Lung (tissue), 12 donors: ENCODE data around the gene CACNA1C. TPM values are rescaled to one million over a fixed set of nuclear protein-coding genes. Genes with fewer than 3 reads are reported as not detected.

Experiments used
- ATAC-seq: fragments of 200-7000 bp; cut with Tn5 transposase; one replicate; pipeline ENCODE4 v1.9.1; 2020; ENCODE audit warnings: moderate number of reproducible peaks; ENCODE audit not compliant: insufficient read depth, low FRiP score
- DNase-seq, 3 donors: peaks; one replicate each; pipeline ENCODE4 v3.0.0-alpha.2; 2013 to 2017
- H3K27ac ChIP-seq, 2 donors: one replicate each; pipeline ENCODE4 v1.5.1; 2013; ENCODE audit warnings: mild to moderate bottlenecking in 2 of 2, moderate library complexity in 2 of 2, control low read depth in 1 of 2, inconsistent platforms in 1 of 2, low read depth in 1 of 2, low read length in 1 of 2
- H3K27me3 ChIP-seq, 3 donors: one replicate each; pipeline ENCODE4 v1.5.1; 2013; ENCODE audit warnings: low read length in 2 of 3; ENCODE audit not compliant: control insufficient read depth in 3 of 3, insufficient read depth in 3 of 3
- H3K36me3 ChIP-seq, 4 donors: one replicate each; pipeline ENCODE4 v1.5.1; 2013; ENCODE audit warnings: low read length in 4 of 4, mild to moderate bottlenecking in 1 of 4, moderate library complexity in 1 of 4; ENCODE audit not compliant: control insufficient read depth in 4 of 4, insufficient read depth in 4 of 4
- H3K4me1 ChIP-seq, 5 donors: one replicate each; pipeline ENCODE4 v1.5.1; 2013; ENCODE audit warnings: low read length in 5 of 5, mild to moderate bottlenecking in 2 of 5, moderate library complexity in 1 of 5; ENCODE audit not compliant: control insufficient read depth in 5 of 5, insufficient read depth in 5 of 5
- H3K4me3 ChIP-seq: one replicate; pipeline ENCODE4 v1.5.1; 2013; ENCODE audit warnings: mild to moderate bottlenecking, control low read depth, moderate library complexity
- H3K9ac ChIP-seq, 2 donors: one replicate each; pipeline ENCODE4 v1.5.1; 2013; ENCODE audit warnings: low read length in 2 of 2, control low read depth in 1 of 2; ENCODE audit not compliant: insufficient read depth in 1 of 2
- H3K9me3 ChIP-seq, 4 donors: one replicate each; pipeline ENCODE4 v1.5.1; 2013; ENCODE audit warnings: low read length in 3 of 4, mild to moderate bottlenecking in 1 of 4, moderate library complexity in 1 of 4; ENCODE audit not compliant: control insufficient read depth in 4 of 4, insufficient read depth in 3 of 4
- WGBS, 2 donors: extraction: QIAGEN DNeasy Blood & Tissue Kit; methylation state at CpG; one replicate each; pipeline ENCODE4 v1.1.7; 2013; 5-methylcytosine and 5-hydroxymethylcytosine counted together
- polyA plus RNA-seq, 2 donors: library from polyadenylated mRNA; stranded (reverse); fragments of 200-250 nt; gene quantifications; one replicate each; pipeline ENCODE4 v1.2.1, GENCODE V29; 2013
- total RNA-seq, 2 donors: library from RNA; depleted of rRNA in 1 of 2; stranded (reverse); fragments of >200 nt in 1 of 2; gene quantifications; one replicate each; pipeline ENCODE4 v1.2.1, GENCODE V29; 2014 to 2021
- TF ChIP-seq, protein P1 (sequence below): IDR thresholded peaks from 2 replicates; pipeline ENCODE4 v1.5.1; 2012; ENCODE audit warnings: mild to moderate bottlenecking; ENCODE audit errors: control extremely low read depth, extremely low read depth
- donor health status: control.
- donor health status: control.
- donor health status: Bipolar disorder and iron deficiency.
- donor health status: healthy.
- donor health status: DM: yes; HTN: yes; CAD: no.

Gene CACNA1C
- total and polyA plus RNA-seq, 4 donors, result 3.2 to 17.5 (median 7.5) TPM

- H3K27me3 ChIP-seq, result no peaks in the 10 kb centered on the region
- 88 to 95% methylated on average over 10 of the region's 10 CpGs for WGBS, 2 donors
- ATAC-seq, result no peak
- H3K9ac ChIP-seq, result no peak overlapping the region
- H3K4me1 ChIP-seq, result peaks cover 0 to 19% (median 11%) of the 10 kb centered on the region in 5 donors
- no peaks in the 10 kb centered on the region for H3K9me3 ChIP-seq
- no peak overlapping the region for H3K27ac ChIP-seq
- no peaks in the 10 kb centered on the region for H3K36me3 ChIP-seq
- H3K4me3 ChIP-seq, result no peak overlapping the region
- no peak for DNase-seq
- TF ChIP-seq, protein P1, sequence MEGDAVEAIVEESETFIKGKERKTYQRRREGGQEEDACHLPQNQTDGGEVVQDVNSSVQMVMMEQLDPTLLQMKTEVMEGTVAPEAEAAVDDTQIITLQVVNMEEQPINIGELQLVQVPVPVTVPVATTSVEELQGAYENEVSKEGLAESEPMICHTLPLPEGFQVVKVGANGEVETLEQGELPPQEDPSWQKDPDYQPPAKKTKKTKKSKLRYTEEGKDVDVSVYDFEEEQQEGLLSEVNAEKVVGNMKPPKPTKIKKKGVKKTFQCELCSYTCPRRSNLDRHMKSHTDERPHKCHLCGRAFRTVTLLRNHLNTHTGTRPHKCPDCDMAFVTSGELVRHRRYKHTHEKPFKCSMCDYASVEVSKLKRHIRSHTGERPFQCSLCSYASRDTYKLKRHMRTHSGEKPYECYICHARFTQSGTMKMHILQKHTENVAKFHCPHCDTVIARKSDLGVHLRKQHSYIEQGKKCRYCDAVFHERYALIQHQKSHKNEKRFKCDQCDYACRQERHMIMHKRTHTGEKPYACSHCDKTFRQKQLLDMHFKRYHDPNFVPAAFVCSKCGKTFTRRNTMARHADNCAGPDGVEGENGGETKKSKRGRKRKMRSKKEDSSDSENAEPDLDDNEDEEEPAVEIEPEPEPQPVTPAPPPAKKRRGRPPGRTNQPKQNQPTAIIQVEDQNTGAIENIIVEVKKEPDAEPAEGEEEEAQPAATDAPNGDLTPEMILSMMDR, result no peak
These were observed 338.1 kb downstream of the CACNA1C start for GRCh38 chr12:2390850-2391390.

DNA sequence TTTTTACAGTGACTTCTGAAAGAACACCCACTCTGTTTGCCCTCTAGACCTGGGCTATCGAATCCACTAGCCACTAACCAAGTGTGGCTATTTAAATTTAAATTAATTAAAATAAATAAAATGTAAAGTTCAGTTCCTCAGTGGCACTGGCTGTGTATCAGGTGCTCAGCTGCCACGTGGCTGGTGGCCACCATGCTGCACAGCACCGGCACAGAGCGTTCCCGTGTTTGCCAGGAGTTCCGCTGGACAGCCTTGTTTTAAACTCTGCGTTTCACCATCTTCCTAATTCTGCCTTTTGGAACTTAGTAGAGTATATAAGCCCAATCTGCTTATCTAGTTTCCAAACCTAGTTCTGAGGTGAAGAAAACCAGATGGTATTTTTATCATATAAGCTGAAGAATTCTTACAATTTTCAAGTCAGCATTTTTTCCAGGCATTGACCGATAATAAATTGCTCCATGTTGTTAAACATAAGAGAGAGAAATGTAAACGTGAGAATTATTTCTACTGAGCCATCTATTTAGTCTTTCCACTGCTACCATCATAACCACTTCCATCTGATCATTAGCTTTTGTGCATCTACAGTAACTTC lies 339.0 kb downstream of the CACNA1C start:
- H3K27ac ChIP-seq, result no peak overlapping the region
- ATAC-seq (no peak), DNase-seq (peak in 1 of 3 donors; percentile 32)
- H3K4me3 ChIP-seq, result no peak overlapping the region
- TF ChIP-seq, protein P1, result no peak
- no peaks in the 10 kb centered on the region for H3K27me3 ChIP-seq
- H3K36me3 ChIP-seq, result no peaks in the 10 kb centered on the region
- no peak overlapping the region for H3K9ac ChIP-seq
- no peaks in the 10 kb centered on the region for H3K9me3 ChIP-seq
- H3K4me1 ChIP-seq, result peaks cover 0 to 28% (median 13%) of the 10 kb centered on the region in 5 donors
- 89 to 93% methylated on average over 9 of the region's 9 CpGs for WGBS, 2 donors

DNA sequence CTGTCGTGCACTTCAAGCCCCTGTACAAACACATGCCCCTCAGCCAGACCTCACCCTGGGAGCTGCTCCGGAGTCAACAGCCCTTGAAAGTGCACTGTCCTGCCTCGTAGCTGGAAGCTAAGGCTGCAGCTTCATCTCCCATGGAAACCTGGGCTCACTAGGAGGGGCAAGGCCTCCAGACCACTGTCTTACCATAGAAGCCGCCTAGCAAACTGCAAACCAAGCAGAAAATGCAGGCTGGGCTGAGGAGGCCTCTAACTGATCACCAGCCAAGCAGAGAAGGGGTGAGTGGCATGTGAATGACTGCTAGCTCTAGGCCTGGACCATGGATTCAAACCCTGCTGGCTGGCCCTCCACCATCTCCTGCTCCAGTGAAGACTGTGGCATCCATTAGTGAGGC lies 340.2 kb downstream of the CACNA1C start:
- Histone ChIP-seq H3K4me3 (no peak overlapping the region), H3K27ac (no peak overlapping the region), H3K4me1 (peaks cover 6 to 40% (median 17%) of the 10 kb centered on the region in 5 donors), H3K9ac (no peak overlapping the region), H3K27me3 (no peaks in the 10 kb centered on the region), H3K9me3 (no peaks in the 10 kb centered on the region), H3K36me3 (no peaks in the 10 kb centered on the region)
- whole genome bisulfite sequencing, 2 donors, result 77 to 96% methylated on average over 4 of the region's 4 CpGs
- ATAC-seq (no peak), DNase-seq (peak in 1 of 3 donors; percentile 52)
- TF ChIP-seq, protein P1, result no peak

DNA sequence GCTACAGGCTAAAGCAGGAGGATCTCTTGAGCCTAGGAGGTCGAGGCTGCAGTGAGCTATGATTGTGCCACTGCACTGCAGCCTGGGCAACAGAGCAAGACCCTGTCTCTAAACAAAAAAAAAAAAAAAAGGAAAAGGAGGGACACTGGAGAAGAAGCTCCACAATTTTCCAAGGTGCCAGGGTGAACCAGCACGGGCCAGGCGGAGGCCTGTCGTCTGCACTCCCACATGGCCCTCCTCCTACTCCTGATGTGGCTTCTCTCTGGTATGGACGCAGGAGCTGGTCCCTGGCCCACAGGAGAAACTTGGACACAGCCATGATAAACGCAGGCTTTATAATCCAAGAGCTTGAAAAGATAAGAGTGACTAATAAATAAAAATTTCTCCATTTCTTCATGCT lies 341.2 kb downstream of the CACNA1C start:
- 91 to 93% methylated on average over 6 of the region's 6 CpGs for WGBS, 2 donors
- Histone ChIP-seq H3K9ac (no peak overlapping the region), H3K27me3 (no peaks in the 10 kb centered on the region), H3K36me3 (no peaks in the 10 kb centered on the region), H3K9me3 (peaks cover 0 to under 1% (median 0%) of the 10 kb centered on the region in 4 donors), H3K27ac (no peak overlapping the region), H3K4me3 (no peak overlapping the region), H3K4me1 (peaks cover 6 to 46% (median 18%) of the 10 kb centered on the region in 5 donors)
- TF ChIP-seq, protein P1, result no peak
- no peak for DNase-seq
- no peak for ATAC-seq
